Muscle of arm (tissue), 12 donors: Measurements from ENCODE around the gene MUC5AC. TPM values are rescaled to one million over a fixed set of nuclear protein-coding genes. Genes with fewer than 3 reads are reported as not detected.
"Not testable (repeated sequence)": the region's sequence is repeated elsewhere in the genome, so short reads cannot be mapped to it uniquely, and the experiment has no call there.

ENCODE experiments used
- DNase-seq: peaks from one replicate; pipeline ENCODE4 v3.0.0-alpha.2; 2013
- polyA plus RNA-seq, 12 donors: library from polyadenylated mRNA; unstranded; fragments of 120-200 nt; gene quantifications; one replicate each; pipeline ENCODE4 v1.2.1, GENCODE V29; 2013; ENCODE audit not compliant: insufficient read length in 12 of 12

MUC5AC gene
- polyA plus RNA-seq, 12 donors, result 0.01 to 0.09 TPM; not detected in 10

DNA sequence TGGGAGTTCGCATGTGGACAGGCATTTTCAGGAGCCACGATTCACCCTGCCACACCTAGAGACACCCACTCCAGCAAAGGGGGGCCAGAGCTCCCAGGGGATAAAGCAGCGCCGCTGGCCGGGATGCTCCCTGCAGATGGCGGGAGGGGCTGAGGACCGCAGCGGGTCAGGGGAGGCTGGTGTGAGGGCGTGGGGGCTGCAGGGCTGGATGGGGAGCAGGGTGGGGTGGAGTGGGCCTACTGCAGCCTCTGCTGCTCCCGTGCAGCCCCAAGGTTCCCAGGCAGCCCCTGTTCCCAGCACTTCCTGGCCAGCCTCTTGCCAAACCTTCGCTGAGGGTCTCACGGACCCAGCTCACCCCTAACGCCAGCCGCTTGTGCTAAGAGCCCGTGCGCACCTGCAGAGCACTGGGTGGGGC lies 78.2 kb downstream of the MUC5AC start:
- no peak for DNase-seq

DNA sequence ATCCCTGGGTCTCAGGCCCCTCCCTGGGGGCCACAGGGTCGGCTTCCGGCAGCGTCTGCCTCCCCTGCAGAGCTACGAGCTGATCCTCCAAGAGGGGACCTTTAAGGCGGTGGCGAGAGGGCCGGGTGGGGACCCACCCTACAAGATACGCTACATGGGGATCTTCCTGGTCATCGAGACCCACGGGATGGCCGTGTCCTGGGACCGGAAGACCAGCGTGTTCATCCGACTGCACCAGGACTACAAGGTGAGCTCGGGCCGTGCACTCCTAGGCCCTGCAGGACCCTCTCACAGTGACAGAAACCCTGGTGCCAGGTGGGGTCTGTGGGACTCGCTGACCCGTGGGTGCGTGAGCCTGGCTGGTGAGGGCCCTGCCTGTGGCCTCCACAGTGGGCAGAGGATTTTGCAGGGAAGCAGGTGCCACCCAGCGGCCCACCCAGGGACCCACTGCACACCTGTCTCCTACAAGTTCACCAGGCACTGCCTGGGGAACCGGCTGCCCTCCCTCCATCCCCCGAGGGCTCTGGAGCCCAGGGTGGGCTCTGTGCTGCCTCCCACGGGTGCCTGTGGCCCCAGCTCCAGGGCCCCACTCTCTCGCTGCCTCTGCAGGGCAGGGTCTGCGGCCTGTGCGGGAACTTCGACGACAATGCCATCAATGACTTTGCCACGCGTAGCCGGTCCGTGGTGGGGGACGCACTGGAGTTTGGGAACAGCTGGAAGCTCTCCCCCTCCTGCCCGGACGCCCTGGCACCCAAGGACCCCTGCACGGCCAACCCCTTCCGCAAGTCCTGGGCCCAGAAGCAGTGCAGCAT lies 78.8 kb downstream of the MUC5AC start:
- no peak for DNase-seq

DNA sequence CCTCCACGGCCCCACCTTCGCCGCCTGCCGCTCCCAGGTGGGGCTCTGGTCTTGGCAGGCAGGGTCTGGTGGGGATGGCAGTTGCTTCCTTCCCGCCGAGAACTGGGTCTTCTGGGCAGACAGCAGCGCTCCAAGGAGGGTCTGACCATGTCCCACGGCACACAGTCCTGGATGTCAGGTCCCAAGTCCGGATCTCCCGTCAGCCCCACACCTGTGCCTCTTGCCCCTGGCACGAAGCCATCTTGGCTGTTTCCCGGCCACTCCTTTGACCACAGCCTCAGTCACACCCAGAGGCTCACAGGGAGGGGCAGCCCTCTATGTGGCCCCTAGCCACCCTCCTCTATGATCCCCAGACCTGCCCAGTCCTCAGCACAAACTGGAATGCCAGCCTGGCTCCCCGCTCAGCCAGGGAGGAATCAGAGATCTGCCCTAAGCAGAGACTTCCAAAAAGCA lies 79.4 kb downstream of the MUC5AC start:
- no peak for DNase-seq

DNA sequence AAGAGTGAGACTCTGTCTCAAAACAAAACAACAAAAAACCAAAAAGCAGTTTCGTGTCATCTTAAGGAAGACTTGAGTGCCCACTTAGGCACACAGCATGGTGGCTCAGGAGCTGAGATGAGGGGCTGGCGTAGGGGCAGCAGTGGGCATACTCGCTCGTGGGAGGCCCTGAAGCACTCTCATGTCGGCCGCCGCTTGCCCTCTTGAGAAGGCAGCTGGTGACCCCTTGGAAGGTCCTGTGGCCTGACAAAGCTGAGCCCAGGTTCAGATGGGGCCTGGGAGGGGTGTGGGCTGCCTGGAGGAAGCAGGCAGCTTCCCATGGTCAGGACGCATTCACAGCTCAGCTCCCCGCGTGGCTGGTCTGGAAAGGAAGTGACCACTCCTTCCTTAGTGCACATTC lies 80.1 kb downstream of the MUC5AC start:
- no peak for DNase-seq

DNA sequence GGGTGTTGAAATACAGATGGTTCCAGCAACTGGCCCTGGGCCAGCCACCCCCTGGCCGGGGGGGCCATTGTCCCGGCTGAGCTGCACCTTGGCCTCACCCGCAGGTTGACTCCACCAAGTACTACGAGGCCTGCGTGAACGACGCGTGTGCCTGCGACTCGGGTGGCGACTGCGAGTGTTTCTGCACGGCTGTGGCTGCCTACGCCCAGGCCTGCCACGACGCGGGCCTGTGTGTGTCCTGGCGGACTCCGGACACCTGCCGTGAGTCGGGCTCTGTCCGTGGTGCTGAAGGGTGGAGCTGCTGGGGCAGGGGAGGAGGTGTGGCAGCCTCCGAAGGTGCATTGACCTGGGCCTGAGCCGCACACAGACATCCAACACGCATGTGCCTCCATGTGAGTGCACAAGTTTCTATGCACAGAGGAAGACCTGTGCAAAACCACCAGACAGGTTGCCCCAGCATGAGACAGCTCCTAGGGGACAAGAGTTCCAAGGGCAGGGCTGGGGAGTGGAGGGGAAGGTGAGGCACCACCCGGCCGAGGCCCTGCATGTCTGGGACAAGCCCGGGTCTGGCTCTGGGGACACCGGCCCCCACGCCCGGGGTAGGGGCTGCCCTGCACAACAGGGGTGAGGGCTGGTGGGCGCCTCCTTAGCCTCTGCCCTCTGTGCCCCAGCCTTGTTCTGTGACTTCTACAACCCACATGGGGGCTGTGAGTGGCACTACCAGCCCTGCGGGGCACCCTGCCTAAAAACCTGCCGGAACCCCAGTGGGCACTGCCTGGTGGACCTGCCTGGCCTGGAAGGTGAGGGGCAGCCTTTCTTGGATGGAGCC lies 81.2 kb downstream of the MUC5AC start:
- no peak for DNase-seq

DNA sequence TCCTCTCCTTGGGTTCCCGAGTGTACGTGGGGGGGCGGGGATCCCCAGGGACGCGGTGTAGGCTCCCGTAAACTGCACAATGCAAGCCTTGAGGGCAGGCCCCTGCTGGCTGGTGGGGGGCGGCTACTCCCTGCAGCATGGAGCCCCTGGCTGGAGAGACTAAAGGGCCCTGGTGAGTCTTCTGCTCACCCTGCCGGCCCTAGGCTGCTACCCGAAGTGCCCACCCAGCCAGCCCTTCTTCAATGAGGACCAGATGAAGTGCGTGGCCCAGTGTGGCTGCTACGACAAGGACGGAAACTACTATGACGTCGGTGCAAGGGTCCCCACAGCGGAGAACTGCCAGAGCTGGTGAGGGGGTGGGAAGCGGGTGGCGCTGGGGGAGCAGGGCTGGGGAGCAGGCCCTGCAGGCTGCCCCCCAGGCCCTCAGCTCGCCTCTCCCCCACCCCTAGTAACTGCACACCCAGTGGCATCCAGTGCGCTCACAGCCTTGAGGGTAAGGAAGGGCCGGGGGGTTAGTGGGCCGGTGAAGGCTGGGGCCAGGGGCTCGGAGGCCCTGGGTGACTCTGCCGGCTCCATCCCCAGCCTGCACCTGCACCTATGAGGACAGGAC lies 81.9 kb downstream of the MUC5AC start:
- no peak for DNase-seq

DNA sequence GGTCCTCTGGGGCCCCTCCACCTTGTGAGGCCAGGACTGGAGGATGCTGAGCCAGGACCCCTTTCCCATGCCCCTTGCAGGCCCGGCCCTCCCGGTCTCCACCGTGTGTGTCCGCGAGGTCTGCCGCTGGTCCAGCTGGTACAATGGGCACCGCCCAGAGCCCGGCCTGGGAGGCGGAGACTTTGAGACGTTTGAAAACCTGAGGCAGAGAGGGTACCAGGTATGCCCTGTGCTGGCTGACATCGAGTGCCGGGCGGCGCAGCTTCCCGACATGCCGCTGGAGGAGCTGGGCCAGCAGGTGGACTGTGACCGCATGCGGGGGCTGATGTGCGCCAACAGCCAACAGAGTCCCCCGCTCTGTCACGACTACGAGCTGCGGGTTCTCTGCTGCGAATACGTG lies 83.0 kb downstream of the MUC5AC start:
- no peak for DNase-seq

DNA sequence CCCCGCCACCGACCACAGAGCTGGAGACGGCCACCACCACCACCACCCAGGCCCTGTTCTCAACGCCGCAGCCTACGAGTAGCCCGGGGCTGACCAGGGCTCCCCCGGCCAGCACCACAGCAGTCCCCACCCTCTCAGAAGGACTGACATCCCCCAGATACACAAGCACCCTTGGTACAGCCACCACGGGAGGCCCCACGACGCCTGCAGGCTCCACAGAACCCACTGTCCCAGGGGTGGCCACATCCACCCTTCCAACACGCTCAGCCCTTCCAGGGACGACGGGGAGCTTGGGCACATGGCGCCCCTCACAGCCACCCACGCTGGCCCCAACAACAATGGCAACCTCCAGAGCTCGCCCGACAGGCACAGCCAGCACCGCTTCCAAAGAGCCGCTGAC lies 84.0 kb downstream of the MUC5AC start:
- DNase-seq, result no peak

DNA sequence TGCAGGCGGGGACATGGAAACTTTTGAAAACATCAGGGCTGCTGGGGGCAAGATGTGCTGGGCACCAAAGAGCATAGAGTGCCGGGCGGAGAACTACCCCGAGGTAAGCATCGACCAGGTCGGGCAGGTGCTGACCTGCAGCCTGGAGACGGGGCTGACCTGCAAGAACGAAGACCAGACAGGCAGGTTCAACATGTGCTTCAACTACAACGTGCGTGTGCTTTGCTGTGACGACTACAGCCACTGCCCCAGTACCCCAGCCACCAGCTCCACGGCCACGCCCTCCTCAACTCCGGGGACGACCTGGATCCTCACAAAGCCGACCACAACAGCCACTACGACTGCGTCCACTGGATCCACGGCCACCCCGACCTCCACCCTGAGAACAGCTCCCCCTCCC lies 84.5 kb downstream of the MUC5AC start:
- DNase-seq, result no peak

DNA sequence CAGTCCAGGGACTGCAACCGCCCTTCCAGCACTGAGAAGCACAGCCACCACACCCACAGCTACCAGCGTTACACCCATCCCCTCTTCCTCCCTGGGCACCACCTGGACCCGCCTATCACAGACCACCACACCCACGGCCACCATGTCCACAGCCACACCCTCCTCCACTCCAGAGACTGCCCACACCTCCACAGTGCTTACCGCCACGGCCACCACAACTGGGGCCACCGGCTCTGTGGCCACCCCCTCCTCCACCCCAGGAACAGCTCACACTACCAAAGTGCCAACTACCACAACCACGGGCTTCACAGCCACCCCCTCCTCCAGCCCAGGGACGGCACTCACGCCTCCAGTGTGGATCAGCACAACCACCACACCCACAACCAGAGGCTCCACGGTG lies 85.0 kb downstream of the MUC5AC start:
- DNase-seq, result not testable (repeated sequence)

DNA sequence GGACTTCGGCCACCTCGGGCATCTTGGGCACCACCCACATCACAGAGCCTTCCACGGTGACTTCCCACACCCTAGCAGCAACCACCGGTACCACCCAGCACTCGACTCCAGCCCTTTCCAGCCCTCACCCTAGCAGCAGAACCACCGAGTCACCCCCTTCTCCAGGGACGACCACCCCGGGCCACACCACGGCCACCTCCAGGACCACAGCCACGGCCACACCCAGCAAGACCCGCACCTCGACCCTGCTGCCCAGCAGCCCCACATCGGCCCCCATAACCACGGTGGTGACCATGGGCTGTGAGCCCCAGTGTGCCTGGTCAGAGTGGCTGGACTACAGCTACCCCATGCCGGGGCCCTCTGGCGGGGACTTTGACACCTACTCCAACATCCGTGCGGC lies 85.8 kb downstream of the MUC5AC start:
- DNase-seq, result not testable (repeated sequence)

DNA sequence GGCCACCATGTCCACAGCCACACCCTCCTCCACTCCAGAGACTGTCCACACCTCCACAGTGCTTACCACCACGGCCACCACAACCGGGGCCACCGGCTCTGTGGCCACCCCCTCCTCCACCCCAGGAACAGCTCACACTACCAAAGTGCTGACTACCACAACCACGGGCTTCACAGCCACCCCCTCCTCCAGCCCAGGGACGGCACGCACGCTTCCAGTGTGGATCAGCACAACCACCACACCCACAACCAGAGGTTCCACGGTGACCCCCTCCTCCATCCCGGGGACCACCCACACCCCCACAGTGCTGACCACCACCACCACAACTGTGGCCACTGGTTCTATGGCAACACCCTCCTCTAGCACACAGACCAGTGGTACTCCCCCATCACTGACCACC lies 86.8 kb downstream of the MUC5AC start:
- DNase-seq, result not testable (repeated sequence)

DNA sequence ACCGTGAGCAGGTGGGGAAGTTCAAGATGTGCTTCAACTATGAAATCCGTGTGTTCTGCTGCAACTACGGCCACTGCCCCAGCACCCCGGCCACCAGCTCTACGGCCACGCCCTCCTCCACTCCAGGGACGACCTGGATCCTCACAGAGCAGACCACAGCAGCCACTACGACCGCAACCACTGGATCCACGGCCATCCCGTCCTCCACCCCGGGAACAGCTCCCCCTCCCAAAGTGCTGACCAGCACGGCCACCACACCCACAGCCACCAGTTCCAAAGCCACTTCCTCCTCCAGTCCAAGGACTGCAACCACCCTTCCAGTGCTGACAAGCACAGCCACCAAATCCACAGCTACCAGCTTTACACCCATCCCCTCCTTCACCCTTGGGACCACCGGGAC lies 88.0 kb downstream of the MUC5AC start:
- DNase-seq, result not testable (repeated sequence)

DNA sequence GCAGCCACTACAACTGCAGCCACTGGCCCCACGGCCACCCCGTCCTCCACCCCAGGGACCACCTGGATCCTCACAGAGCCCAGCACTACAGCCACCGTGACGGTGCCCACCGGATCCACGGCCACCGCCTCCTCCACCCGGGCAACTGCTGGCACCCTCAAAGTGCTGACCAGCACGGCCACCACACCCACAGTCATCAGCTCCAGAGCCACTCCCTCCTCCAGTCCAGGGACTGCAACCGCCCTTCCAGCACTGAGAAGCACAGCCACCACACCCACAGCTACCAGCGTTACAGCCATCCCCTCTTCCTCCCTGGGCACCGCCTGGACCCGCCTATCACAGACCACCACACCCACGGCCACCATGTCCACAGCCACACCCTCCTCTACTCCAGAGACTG lies 88.5 kb downstream of the MUC5AC start:
- DNase-seq, result not testable (repeated sequence)

DNA sequence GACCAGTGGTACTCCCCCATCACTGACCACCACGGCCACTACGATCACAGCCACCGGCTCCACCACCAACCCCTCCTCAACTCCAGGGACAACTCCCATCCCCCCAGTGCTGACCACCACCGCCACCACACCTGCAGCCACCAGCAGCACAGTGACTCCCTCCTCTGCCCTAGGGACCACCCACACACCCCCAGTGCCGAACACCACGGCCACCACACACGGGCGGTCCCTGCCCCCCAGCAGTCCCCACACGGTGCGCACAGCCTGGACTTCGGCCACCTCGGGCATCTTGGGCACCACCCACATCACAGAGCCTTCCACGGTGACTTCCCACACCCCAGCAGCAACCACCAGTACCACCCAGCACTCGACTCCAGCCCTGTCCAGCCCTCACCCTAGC lies 89.3 kb downstream of the MUC5AC start:
- DNase-seq, result not testable (repeated sequence)

DNA sequence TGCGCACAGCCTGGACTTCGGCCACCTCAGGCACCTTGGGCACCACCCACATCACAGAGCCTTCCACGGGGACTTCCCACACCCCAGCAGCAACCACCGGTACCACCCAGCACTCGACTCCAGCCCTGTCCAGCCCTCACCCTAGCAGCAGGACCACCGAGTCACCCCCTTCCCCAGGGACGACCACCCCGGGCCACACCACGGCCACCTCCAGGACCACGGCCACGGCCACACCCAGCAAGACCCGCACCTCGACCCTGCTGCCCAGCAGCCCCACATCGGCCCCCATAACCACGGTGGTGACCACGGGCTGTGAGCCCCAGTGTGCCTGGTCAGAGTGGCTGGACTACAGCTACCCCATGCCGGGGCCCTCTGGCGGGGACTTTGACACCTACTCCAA lies 91.2 kb downstream of the MUC5AC start:
- not testable (repeated sequence) for DNase-seq

DNA sequence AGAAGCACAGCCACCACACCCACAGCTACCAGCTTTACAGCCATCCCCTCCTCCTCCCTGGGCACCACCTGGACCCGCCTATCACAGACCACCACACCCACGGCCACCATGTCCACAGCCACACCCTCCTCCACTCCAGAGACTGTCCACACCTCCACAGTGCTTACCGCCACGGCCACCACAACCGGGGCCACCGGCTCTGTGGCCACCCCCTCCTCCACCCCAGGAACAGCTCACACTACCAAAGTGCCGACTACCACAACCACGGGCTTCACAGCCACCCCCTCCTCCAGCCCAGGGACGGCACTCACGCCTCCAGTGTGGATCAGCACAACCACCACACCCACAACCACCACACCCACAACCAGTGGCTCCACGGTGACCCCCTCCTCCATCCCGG lies 92.7 kb downstream of the MUC5AC start:
- not testable (repeated sequence) for DNase-seq

Other genes with a start within 250 kb of the MUC5AC start
- gene CHID1, start 247.1 kb upstream of the MUC5AC start, polyA plus RNA-seq, result 10 to 100 TPM in 11 of 12 donors, not detected in 1; 45.9 to 70.1 (median 58.2) TPM
- 100 to 1,000 TPM in 1 of 12 donors, 10 to 100 TPM in 10, not detected in 1; 39.8 to 131 (median 46.5) TPM for gene AP2A2, start 232.1 kb upstream of the MUC5AC start, polyA plus RNA-seq
- gene MUC6, start 121.2 kb upstream of the MUC5AC start, polyA plus RNA-seq, result 1 to 10 TPM in 1 of 12 donors, under 1 TPM in 9, not detected in 2; 0.10 to 1.4 (median 0.31) TPM
- 10 to 100 TPM in 1 of 12 donors, under 1 TPM in 8, not detected in 3; 0.01 to 62.5 (median 0.08) TPM for gene MUC2, start 83.1 kb upstream of the MUC5AC start, polyA plus RNA-seq
- 10 to 100 TPM in 1 of 12 donors, under 1 TPM in 6, not detected in 5; 0.01 to 12.7 (median 0.16) TPM for gene MUC5B, start 65.1 kb downstream of the MUC5AC start, polyA plus RNA-seq
- gene TOLLIP, start 151.7 kb downstream of the MUC5AC start, polyA plus RNA-seq, result 10 to 100 TPM in 11 of 12 donors, not detected in 1; 20.1 to 34.3 (median 22.1) TPM
- gene BRSK2, start 232.0 kb downstream of the MUC5AC start, polyA plus RNA-seq, result 1 to 10 TPM in 7 of 12 donors, under 1 TPM in 3, not detected in 2; 0.59 to 2.6 (median 1.2) TPM